RWPE1 (cell line): ENCODE results near the gene LAMB4.
A peak's percentile ranks its signal among the peaks of the same experiment; 100 is the strongest.

Source experiments
- CTCF ChIA-PET: fragments of 350-600 bp; sonication (Branson Sonifier 250); formaldehyde crosslinking; extraction: SDS; loops from one replicate; lab custom pipeline; 2021; lab: Yijun Ruan, JAX
- POLR2A ChIA-PET: fragments of 400-600 bp; formaldehyde crosslinking; extraction: SDS; loops from one replicate; lab custom pipeline; 2020; ENCODE audit warnings: antibody characterized with exemption; ENCODE audit not compliant: low non-redundant PET; lab: Yijun Ruan, JAX
- DNase-seq: peaks from one replicate; pipeline ENCODE4 v3.0.0; 2012; ENCODE audit warnings: low spot score
- H3K27ac ChIP-seq: fragments of 450-650 bp; 2 replicates; pipeline ENCODE4 v1.5.1; 2017
- CTCF ChIP-seq: fragments of 450-650 bp; conservative IDR thresholded peaks from 2 replicates; pipeline ENCODE4 v1.5.1; 2017; ENCODE audit warnings: low read depth, mild to moderate bottlenecking

LAMB4 gene

GRCh38 chr7:108000875-108001763 is 129.0 kb downstream of the LAMB4 start:
- DNase-seq: no peak
- peak; percentile 47; the same call in 1 of the 2 replicates for TF ChIP-seq CTCF
- H3K27ac ChIP-seq: peak overlapping the region; percentile 84
- POLR2A ChIA-PET: no interaction called here
- CTCF ChIA-PET: interaction anchor here (0.6 to 1.5 kb wide), 5 partner anchors 16 to 226 kb away, joined by 3 to 8 read pairs (median 3); no protein-coding TSS in a partner anchor

GRCh38 chr7:107999779-108000560 is 130.2 kb downstream of the LAMB4 start:
- ChIA-PET POLR2A (no interaction called here), CTCF (interaction anchor here (0.7 kb wide), 3 partner anchors 16 to 65 kb away, joined by 3 to 5 read pairs (median 3); no protein-coding TSS in a partner anchor)

GRCh38 chr7:107998660-107999480 is 131.3 kb downstream of the LAMB4 start:
- H3K27ac ChIP-seq: peak overlapping the region; percentile 68
- no peak for TF ChIP-seq CTCF
- DNase-seq: no peak
- CTCF ChIA-PET: interaction anchor here (0.7 to 0.8 kb wide), 2 partner anchors 17 to 18 kb away, joined by 3 to 5 read pairs; no protein-coding TSS in a partner anchor
- POLR2A ChIA-PET: no interaction called here

More at GRCh38 chr7:107999779-108000560, 130.2 kb downstream of the LAMB4 start:
- H3K27ac ChIP-seq: peak overlapping the region; percentile 72
- TF ChIP-seq CTCF: no peak
- DNase-seq: no peak

- POLR2A ChIA-PET: no interaction called here
- H3K27ac ChIP-seq: no peak overlapping the region
- no peak for DNase-seq
- no peak for TF ChIP-seq CTCF
- CTCF ChIA-PET: interaction anchor here (0.8 kb wide), 1 partner anchor 18 kb away, joined by 3 read pairs; no protein-coding TSS in a partner anchor
Measured at GRCh38 chr7:107998150-107998549, 132.0 kb downstream of the LAMB4 start.

- H3K27ac ChIP-seq: no peak overlapping the region
- no peak for DNase-seq
- ChIA-PET CTCF (interaction anchor here (0.6 kb wide), 1 partner anchor 21 kb away, joined by 3 read pairs; no protein-coding TSS in a partner anchor), POLR2A (no interaction called here)
- TF ChIP-seq CTCF: no peak
Measured at GRCh38 chr7:107996072-107996882, 133.9 kb downstream of the LAMB4 start.
